Neural progenitor cell (in vitro differentiated cells): ENCODE measurements around the gene LINC00237.

Experiments used
- EZH2 ChIP-seq: fragments of 200-600 bp; sonication (generic); IDR thresholded peaks from 2 replicates; pipeline ENCODE4 v1.6.1; 2017; ENCODE audit warnings: antibody characterized with exemption, mild to moderate bottlenecking, moderate library complexity
- EZH2phosphoT487 ChIP-seq: fragments of 200-600 bp; sonication (generic); IDR thresholded peaks from 2 replicates; pipeline ENCODE4 v1.6.1; 2017; ENCODE audit warnings: antibody characterized with exemption
- TF ChIP-seq, protein P1 (sequence below): fragments of 200-600 bp; sonication (generic); IDR thresholded peaks from 2 replicates; pipeline ENCODE4 v1.5.1; 2017; ENCODE audit warnings: antibody characterized with exemption, mild to moderate bottlenecking

GRCh38 chr20:21118782-21119181, 12.6 kb upstream of the LINC00237 start:
- TF ChIP-seq, protein P1, sequence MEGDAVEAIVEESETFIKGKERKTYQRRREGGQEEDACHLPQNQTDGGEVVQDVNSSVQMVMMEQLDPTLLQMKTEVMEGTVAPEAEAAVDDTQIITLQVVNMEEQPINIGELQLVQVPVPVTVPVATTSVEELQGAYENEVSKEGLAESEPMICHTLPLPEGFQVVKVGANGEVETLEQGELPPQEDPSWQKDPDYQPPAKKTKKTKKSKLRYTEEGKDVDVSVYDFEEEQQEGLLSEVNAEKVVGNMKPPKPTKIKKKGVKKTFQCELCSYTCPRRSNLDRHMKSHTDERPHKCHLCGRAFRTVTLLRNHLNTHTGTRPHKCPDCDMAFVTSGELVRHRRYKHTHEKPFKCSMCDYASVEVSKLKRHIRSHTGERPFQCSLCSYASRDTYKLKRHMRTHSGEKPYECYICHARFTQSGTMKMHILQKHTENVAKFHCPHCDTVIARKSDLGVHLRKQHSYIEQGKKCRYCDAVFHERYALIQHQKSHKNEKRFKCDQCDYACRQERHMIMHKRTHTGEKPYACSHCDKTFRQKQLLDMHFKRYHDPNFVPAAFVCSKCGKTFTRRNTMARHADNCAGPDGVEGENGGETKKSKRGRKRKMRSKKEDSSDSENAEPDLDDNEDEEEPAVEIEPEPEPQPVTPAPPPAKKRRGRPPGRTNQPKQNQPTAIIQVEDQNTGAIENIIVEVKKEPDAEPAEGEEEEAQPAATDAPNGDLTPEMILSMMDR = no peak
- TF ChIP-seq EZH2 = no peak
- no peak for TF ChIP-seq EZH2phosphoT487
